Neural crest cell (in vitro differentiated cells): ENCODE results near the gene RALGPS1. TPM values are rescaled to one million over a fixed set of nuclear protein-coding genes. Genes with fewer than 3 reads are reported as not detected.

Experiments used
- DNase-seq: peaks from one replicate; pipeline ENCODE4 v3.0.0; 2021; ENCODE audit warnings: low read depth, mixed read lengths, low spot score
- H3K27ac Mint-ChIP-seq: one replicate; pipeline ENCODE4 v1.8.0; 2021; ENCODE audit warnings: mild to moderate bottlenecking, mixed read lengths; ENCODE audit not compliant: unreplicated experiment
- H3K27me3 Mint-ChIP-seq: 2 replicates; pipeline ENCODE4 v1.8.0; 2021; ENCODE audit warnings: low read depth, mild to moderate bottlenecking, mixed read lengths
- H3K36me3 Mint-ChIP-seq: 2 replicates; pipeline ENCODE4 v1.8.0; 2021; ENCODE audit warnings: low read depth, mild to moderate bottlenecking, mixed read lengths
- H3K4me1 Mint-ChIP-seq: 2 replicates; pipeline ENCODE4 v1.8.0; 2021; ENCODE audit warnings: mixed read lengths
- H3K4me3 Mint-ChIP-seq: one replicate; pipeline ENCODE4 v1.8.0; 2021; ENCODE audit warnings: mild to moderate bottlenecking, mixed read lengths
- H3K9me3 Mint-ChIP-seq: 2 replicates; pipeline ENCODE4 v1.8.0; 2021; ENCODE audit warnings: mixed read lengths
- CTCF ChIP-seq: fragments of 200-600 bp; sonication (generic); conservative IDR thresholded peaks from 2 replicates; pipeline ENCODE4 v1.5.0; 2021; ENCODE audit warnings: antibody characterized with exemption, mild to moderate bottlenecking
- total RNA-seq: library from RNA; stranded (reverse); gene quantifications from 2 replicates; pipeline ENCODE4 v1.2.1, GENCODE V29; 2021

The RALGPS1 gene
- total RNA-seq, 1 donor from 2014 or later: 11.7 TPM

- Mint-ChIP-seq H3K27me3 (no peaks in the 10 kb centered on the region), H3K27ac (peak overlapping the region; percentile 53), H3K9me3 (no peaks in the 10 kb centered on the region), H3K4me3 (peak overlapping the region; percentile 18), H3K4me1 (peaks cover 22% of the 10 kb centered on the region), H3K36me3 (peaks cover 7% of the 10 kb centered on the region)
- DNase-seq: no peak
- no peak for TF ChIP-seq CTCF
These were observed 335.3 kb downstream of the RALGPS1 start for GRCh38 chr9:127249877-127250276.

GRCh38 chr9:127250896-127251391, 336.4 kb downstream of the RALGPS1 start:
- H3K27me3 Mint-ChIP-seq: no peaks in the 10 kb centered on the region
- H3K36me3 Mint-ChIP-seq: peaks cover 7% of the 10 kb centered on the region
- peaks cover 15% of the 10 kb centered on the region for H3K4me1 Mint-ChIP-seq
- no peak overlapping the region for H3K27ac Mint-ChIP-seq
- no peaks in the 10 kb centered on the region for H3K9me3 Mint-ChIP-seq
- DNase-seq: no peak
- TF ChIP-seq CTCF: no peak
- H3K4me3 Mint-ChIP-seq: no peak overlapping the region

- H3K36me3 Mint-ChIP-seq: peaks cover 7% of the 10 kb centered on the region
- H3K9me3 Mint-ChIP-seq: no peaks in the 10 kb centered on the region
- no peak overlapping the region for H3K27ac Mint-ChIP-seq
- H3K4me1 Mint-ChIP-seq: peaks cover 15% of the 10 kb centered on the region
- DNase-seq: no peak
- H3K4me3 Mint-ChIP-seq: no peak overlapping the region
- H3K27me3 Mint-ChIP-seq: no peaks in the 10 kb centered on the region
- TF ChIP-seq CTCF: no peak
These were observed 338.1 kb downstream of the RALGPS1 start for GRCh38 chr9:127252410-127253318.

GRCh38 chr9:127253446-127253845, 338.9 kb downstream of the RALGPS1 start:
- TF ChIP-seq CTCF: no peak
- Mint-ChIP-seq H3K4me1 (peaks cover 15% of the 10 kb centered on the region), H3K9me3 (no peaks in the 10 kb centered on the region), H3K27me3 (no peaks in the 10 kb centered on the region), H3K36me3 (peaks cover 7% of the 10 kb centered on the region), H3K27ac (no peak overlapping the region), H3K4me3 (no peak overlapping the region)
- DNase-seq: no peak

GRCh38 chr9:127255692-127256091, 341.1 kb downstream of the RALGPS1 start:
- no peak overlapping the region for H3K4me3 Mint-ChIP-seq
- no peaks in the 10 kb centered on the region for H3K27me3 Mint-ChIP-seq
- DNase-seq: no peak
- no peak overlapping the region for H3K27ac Mint-ChIP-seq
- H3K4me1 Mint-ChIP-seq: peaks cover 5% of the 10 kb centered on the region
- H3K9me3 Mint-ChIP-seq: no peaks in the 10 kb centered on the region
- H3K36me3 Mint-ChIP-seq: no peaks in the 10 kb centered on the region
- no peak for TF ChIP-seq CTCF
